OCI-M2 (cell line): Measurements from ENCODE around the gene RABEPK.
A peak's percentile ranks its signal among the peaks of the same experiment; 100 is the strongest.
"Not testable (repeated sequence)": the region's sequence is repeated elsewhere in the genome, so short reads cannot be mapped to it uniquely, and the experiment has no call there.

Experiments used
- DNase-seq: peaks from one replicate; lab custom pipeline; 2025; ENCODE audit not compliant: unreplicated experiment; lab: John Stamatoyannopoulos, UW

The RABEPK gene

GRCh38 chr9:125200216-125201047, at the start of gene RABEPK:
Gene RABEPK (plus strand): TSS chr9:125200542. CDS start chr9:125203014, 2,472 bp downstream.
- DNase-seq: peak; percentile 88

DNA sequence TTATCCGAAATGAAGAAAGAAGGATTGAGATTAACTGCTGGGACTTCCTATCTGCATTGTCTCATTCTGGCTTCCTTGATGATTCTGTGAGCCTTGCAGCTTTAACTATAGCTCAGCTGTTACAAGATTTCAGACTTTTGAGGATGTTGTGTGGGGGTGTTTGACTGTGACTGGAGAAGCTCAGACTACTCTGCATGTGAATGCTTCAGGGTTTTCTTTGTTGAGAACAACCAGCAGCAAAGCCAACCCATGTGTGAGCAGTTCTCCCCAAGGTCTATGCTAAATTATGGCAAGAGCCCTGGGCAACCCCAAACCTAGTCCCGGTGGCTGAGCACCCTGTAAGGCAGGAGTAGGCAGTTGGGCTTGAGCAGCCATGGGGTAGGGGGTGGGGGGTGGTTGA, 48.6 kb upstream of the RABEPK start:
- DNase-seq: no peak

DNA sequence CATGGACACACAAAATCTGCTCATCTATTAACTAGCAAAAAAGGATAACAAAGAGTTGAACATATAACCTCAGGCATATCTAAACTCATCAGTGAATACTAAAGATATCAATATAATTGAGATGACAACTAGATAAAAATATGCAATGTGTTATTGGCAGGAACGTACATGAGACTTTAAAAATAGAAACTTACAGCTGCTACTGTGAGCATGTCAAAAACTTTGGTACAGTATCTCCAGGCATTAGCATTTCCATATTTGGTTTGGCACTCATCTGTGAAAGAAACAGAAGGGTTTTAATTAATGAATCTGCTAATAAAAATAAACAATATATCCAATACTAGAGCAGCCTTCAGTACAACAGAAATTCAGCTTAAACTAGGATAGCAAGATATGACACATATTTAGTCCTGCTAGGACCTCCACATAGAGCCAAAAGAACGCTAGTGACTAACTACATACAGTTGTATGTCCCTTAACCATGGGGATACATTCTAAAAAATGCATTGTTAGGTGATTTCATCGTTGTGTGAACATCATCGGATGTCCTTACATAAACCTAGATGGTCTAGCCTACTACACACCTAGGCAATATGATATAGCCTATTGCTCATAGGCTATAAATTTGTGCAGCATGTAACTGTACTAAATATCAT, 46.5 kb upstream of the RABEPK start:
- DNase-seq: no peak

DNA sequence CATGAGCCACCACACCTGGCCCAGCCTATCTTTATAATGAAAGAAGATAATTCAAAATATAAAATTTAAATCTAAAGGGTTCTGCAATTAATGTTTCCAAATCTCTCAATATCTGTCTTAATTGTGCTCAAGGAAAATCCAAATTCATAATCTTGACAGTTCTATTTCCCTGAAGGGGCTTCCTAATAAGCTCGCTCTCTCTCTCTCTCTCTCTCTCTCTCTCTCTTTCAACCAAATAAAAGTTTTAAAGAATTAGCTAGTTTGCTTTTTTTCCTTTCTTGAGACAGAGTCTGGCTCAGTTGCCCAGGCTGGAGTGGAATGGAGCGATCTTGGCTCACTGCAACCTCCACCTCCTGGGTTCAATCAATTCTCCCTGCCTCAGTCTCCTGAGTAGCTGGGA, 43.8 kb upstream of the RABEPK start:
- no peak for DNase-seq

GRCh38 chr9:125160750-125161149, 39.6 kb upstream of the RABEPK start:
- no peak for DNase-seq

DNA sequence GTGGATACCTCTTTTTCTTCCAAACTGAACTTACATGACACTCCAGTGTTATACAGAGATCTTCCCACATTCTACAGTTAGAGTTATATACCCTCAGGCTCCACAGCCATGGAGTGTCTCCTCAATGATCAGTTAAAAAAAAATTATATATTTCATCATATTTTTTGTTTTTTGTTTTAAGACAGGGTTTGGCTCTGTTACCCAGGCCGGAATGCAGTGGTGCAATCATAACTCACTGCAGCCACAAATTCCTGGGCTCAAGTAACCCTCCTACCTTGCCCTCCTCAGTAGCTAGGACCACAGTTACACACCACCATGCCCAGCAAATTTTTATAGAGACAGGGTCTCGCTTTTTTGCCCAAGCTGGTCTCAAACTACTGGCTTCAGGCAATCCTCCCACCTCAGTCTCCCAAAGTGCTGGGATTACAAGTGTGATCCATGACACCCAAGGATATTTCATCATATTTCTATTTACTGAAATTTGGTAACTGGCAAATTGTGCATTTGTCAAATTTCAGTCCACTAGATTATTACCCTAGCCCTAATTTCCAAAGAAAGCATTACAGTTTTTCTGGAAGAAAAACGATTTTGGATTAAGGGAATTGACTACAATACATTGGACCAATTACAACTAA, 38.9 kb upstream of the RABEPK start:
- no peak for DNase-seq

- DNase-seq: not testable (repeated sequence)
Observed at GRCh38 chr9:125162891-125163290, 37.5 kb upstream of the RABEPK start.

DNA sequence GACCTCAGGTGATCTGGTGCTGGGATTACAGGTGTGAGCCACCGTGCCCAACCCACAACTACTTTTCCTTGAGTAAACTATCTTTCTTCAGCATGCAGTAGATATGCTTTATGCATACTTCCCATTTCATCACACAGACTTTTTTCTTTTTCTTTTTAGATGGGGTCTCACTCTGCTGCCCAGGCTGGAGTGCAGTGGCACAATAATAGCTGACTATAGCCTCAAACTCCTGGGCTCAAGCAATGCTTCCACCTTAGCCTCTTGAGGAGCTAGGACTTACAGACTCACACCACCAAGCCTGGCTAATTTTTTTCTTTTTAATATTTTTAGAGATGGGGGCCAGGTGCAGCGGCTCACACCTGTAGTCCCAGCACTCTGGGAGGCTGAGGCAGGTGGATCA, 33.6 kb upstream of the RABEPK start:
- no peak for DNase-seq

DNA sequence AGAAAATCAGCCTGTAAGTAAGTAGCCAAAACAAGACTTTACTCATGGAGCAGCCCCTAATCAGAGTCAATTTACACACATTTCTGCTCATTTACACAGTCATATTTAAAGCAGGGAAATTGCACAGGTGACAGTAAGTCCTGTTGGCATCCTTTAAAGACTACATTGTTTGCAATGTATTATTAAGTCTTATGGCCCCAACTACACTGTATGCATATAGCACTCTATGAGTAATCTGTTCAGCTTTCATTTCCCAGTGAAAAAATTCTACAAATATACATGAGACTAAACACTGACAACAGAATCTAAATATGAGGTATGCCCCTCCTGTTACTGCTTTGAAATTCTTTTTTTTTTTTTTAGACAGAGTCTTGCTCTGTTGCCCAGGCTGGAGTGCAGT, 30.4 kb upstream of the RABEPK start:
- no peak for DNase-seq

GRCh38 chr9:125172031-125172755, 28.1 kb upstream of the RABEPK start:
- no peak for DNase-seq

DNA sequence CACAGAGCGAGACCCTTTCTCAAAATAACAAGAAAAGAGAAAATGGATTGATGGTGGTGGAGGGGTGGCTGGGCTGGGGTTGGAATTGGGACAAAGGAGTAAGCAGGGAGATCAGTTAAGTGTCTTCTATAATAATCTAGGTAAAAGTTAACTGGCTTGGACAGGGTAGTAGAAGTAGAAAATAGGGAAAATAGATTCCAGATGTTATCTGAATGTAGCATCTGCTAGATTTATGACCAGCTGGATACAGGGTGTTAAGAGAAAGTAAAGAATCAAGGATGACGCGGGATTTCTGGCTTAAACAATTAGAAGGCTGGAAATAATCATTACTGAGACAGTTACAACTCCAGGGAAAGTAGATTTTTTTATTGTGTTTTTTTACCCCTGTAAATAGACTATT, 23.7 kb upstream of the RABEPK start:
- no peak for DNase-seq

- no peak for DNase-seq
Observed at GRCh38 chr9:125177888-125178287, 22.5 kb upstream of the RABEPK start.

DNA sequence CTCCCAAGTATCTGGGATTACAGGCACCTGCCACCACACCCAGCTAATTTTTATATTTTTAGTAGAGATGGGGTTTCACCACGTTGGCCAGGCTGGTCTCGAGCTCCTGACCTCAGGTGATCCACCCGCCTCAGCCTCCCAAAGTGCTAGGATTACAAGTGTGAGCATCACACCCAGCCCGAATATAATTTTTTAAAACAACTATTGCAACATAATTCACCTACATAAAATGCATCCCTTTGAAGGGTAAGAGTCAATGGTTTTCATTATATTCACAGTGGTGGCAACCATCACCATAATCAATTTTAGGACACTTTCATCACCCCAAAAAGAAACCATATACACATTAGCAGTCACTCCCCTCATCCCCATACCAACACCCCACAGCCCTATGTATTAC, 20.6 kb upstream of the RABEPK start:
- not testable (repeated sequence) for DNase-seq

DNA sequence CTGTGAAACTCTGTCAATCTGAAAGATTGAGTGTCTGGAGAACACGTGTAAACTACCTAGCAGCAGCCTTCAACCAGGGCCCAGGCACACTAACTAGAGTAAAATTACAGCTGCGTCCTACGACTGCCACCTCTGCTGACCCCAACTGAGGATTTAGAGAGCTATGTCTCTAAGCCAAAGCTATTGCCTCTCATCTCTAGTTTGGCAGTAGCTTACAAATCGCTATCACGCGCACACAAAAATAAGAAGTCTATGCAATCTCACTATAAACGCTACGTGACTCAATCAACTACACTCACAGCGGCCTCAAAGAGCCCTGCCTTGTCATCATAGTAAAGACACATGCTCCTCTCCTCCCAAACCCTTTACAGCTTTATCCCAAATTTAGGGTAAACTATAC, 19.5 kb upstream of the RABEPK start:
- no peak for DNase-seq

DNA sequence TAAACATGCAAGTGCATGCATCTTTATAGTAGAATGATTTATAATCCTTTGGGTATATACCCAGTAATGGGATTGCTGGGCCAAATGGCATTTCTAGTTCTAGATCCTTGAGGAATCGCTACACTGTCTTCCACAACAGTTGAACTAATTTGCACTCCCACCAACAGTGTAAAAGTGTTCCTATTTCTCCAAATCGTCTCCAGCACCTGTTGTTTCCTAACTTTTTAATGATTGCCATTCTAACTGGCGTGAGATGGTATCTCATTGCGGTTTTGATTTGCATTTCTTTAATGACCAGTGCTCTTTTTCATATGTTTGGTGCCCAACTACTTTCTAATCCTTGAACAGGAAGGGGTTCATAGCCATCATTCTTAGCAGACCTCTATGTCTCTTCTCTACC, 18.6 kb upstream of the RABEPK start:
- DNase-seq: not testable (repeated sequence)

- DNase-seq: no peak
Observed at GRCh38 chr9:125183054-125183453, 17.3 kb upstream of the RABEPK start.

- no peak for DNase-seq
Observed at GRCh38 chr9:125183561-125183960, 16.8 kb upstream of the RABEPK start.

GRCh38 chr9:125189011-125189360, 11.4 kb upstream of the RABEPK start:
- DNase-seq: no peak

DNA sequence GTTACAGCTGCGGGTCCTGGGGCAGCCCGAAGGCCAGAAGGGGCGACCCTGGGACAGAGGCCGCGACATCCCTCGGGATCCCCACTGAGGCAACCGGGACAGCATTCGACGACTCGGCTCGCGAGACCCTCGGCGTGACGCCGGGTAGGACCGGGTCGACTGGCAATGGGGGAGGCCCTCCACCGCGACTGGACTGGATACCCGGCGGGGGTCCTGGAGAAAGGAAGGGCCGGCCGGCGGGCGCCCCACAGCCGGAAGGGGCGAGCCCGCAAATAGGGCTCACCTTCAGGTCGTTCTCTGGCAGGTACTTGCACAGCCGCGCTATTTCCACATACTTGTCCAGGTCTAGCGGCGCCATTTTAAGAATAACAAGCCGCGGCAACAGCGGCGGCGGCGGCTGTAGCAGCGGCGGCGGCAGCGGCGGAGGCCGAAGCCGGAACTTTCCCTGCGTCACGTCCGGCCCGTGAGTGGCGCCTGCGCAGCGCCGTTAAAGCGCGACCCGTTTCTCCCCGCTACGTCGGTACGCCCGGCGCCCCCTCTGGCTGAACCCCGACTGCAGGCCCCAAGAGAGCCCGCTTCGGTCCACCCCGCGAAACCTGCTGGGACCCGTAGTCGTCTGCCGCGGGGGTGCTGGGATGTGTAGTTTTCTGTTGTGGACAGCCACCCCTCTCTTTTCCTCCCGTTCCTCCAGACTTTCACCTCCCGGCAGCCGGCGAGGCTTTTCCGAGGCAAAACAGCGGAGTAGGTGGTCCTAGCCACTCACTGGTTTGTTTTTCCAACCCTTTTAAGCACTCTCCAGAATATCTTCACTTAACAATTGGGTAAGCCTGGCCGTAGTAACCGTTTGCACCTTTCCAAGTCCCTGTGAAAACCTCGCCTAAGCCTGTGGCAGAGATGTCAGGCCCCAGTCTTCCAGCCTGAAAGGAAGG, 10.7 kb upstream of the RABEPK start, which contains the start of gene PPP6C:
Gene PPP6C (minus strand): TSS at position 443 of the 929 bp plus-strand sequence. CDS start 85 bp downstream, at position 358.
- DNase-seq: peak; percentile 29

DNA sequence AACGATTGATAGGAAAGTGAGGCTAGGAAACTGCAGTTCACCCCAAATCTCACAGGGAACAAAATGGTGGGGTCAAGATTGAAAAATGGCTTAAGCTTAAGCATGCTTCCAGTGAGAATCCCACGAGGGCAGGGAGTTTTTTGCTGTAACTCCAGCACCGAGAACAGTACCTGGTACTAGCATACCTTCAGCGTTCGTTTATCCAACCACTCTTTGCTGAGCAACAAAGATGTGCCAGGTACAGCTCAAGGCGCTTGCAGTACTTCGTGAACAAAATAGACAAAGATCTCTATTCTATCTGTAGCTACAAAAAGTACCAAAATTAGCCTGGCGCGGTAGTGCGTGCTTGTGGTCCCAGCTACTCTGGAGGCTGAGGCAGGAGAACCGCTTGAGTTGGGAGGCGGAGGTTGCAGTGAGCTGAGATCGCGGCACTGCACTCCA, 10.0 kb upstream of the RABEPK start:
- no peak for DNase-seq
